GM23338 (cell line): ENCODE data around the gene PLA2G5. TPM values are rescaled to one million over a fixed set of nuclear protein-coding genes. Genes with fewer than 3 reads are reported as not detected.

ENCODE experiments used
- ATAC-seq: fragments of 200-7000 bp; cut with Tn5 transposase; 3 replicates; pipeline ENCODE4 v1.9.1; 2020
- DNase-seq: peaks from one replicate; pipeline ENCODE4 v3.0.0-alpha.2; 2015; ENCODE audit warnings: low spot score
- H2AFZ ChIP-seq: fragments of 200-600 bp; sonication (generic); 2 replicates; pipeline ENCODE4 v1.8.0; 2016; ENCODE audit warnings: antibody characterized with exemption, mild to moderate bottlenecking, moderate library complexity
- H3F3A ChIP-seq: fragments of 200-600 bp; sonication (generic); replicated peaks from 2 replicates; pipeline ENCODE4 v1.8.0; 2017; ENCODE audit warnings: antibody characterized with exemption, mixed run types, low read depth
- H3K27ac ChIP-seq: fragments of 200-600 bp; sonication (generic); 2 replicates; pipeline ENCODE4 v1.6.1; 2016; ENCODE audit warnings: low read depth
- H3K27me3 ChIP-seq: fragments of 200-600 bp; sonication (generic); 2 replicates; pipeline ENCODE4 v1.8.0; 2016; ENCODE audit warnings: mild to moderate bottlenecking, mixed run types, moderate library complexity; ENCODE audit not compliant: insufficient read depth
- H3K36me3 ChIP-seq: fragments of 200-600 bp; sonication (generic); 2 replicates; pipeline ENCODE4 v1.8.0; 2016; ENCODE audit warnings: mild to moderate bottlenecking; ENCODE audit not compliant: insufficient read depth
- H3K4me1 ChIP-seq: fragments of 200-600 bp; sonication (generic); 2 replicates; pipeline ENCODE4 v1.8.0; 2016; ENCODE audit warnings: mild to moderate bottlenecking, moderate library complexity; ENCODE audit not compliant: insufficient read depth
- H3K4me2 ChIP-seq: fragments of 200-600 bp; sonication (generic); 2 replicates; pipeline ENCODE4 v1.7.1; 2017; ENCODE audit warnings: mixed run types
- H3K4me3 ChIP-seq: fragments of 200-600 bp; sonication (generic); 2 replicates; pipeline ENCODE4 v1.6.1; 2016; ENCODE audit warnings: mixed run types
- H3K79me2 ChIP-seq: fragments of 200-600 bp; sonication (generic); replicated peaks from 2 replicates; pipeline ENCODE4 v1.8.0; 2017; ENCODE audit warnings: mild to moderate bottlenecking; ENCODE audit not compliant: insufficient read depth
- H3K9me2 ChIP-seq: fragments of 200-600 bp; sonication (generic); 2 replicates; pipeline ENCODE4 v1.8.0; 2017; ENCODE audit not compliant: insufficient read depth
- H4K20me1 ChIP-seq: fragments of 200-600 bp; sonication (generic); replicated peaks from 2 replicates; pipeline ENCODE4 v1.8.0; 2017; ENCODE audit warnings: mild to moderate bottlenecking; ENCODE audit not compliant: insufficient read depth
- H3K27ac Mint-ChIP-seq: 2 replicates; pipeline ENCODE4 v1.8.0; 2020; ENCODE audit warnings: inconsistent platforms, mild to moderate bottlenecking, moderate library complexity, mixed read lengths
- H3K27me3 Mint-ChIP-seq: 3 replicates; pipeline ENCODE4 v1.8.0; 2022; ENCODE audit warnings: low read depth, mild to moderate bottlenecking, moderate library complexity, mixed read lengths, inconsistent platforms; ENCODE audit not compliant: insufficient read depth, poor library complexity
- H3K36me3 Mint-ChIP-seq: 3 replicates; pipeline ENCODE4 v1.8.0; 2021; ENCODE audit warnings: low read depth, mild to moderate bottlenecking, inconsistent platforms, moderate library complexity, mixed read lengths
- H3K4me1 Mint-ChIP-seq: 3 replicates; pipeline ENCODE4 v1.8.0; 2020; ENCODE audit warnings: mild to moderate bottlenecking, inconsistent platforms, mixed read lengths
- H3K4me3 Mint-ChIP-seq: 3 replicates; pipeline ENCODE4 v1.8.0; 2021; ENCODE audit warnings: moderate library complexity, mild to moderate bottlenecking, inconsistent platforms, mixed read lengths
- H3K9me3 Mint-ChIP-seq: 3 replicates; pipeline ENCODE4 v1.8.0; 2020; ENCODE audit warnings: moderate library complexity, mild to moderate bottlenecking, inconsistent platforms, mixed read lengths
- CREB1 ChIP-seq: fragments of 250-450 bp; sonication (Bioruptor Pico); IDR thresholded peaks from 2 replicates; pipeline ENCODE4 v1.5.0; 2020; ENCODE audit warnings: low read depth, mild to moderate bottlenecking, moderate library complexity
- CTCF ChIP-seq, 2 experiments: fragments of 200-600 bp in 1 of 2; sonication (generic) in 1 of 2; conservative IDR thresholded peaks; 2 replicates each; pipeline versions ENCODE4 v1.5.1 to v1.6.1; 2016 to 2017; ENCODE audit warnings: antibody characterized with exemption in 2 of 2, low read depth in 2 of 2, mild to moderate bottlenecking in 2 of 2, moderate library complexity in 1 of 2
- ETS1 ChIP-seq: IDR thresholded peaks from 2 replicates; pipeline ENCODE4 v1.6.1; 2016; ENCODE audit warnings: antibody characterized with exemption
- EZH2 ChIP-seq: fragments of 200-600 bp; sonication (generic); IDR thresholded peaks from one replicate; pipeline ENCODE4 v1.8.0; 2017; ENCODE audit warnings: antibody characterized with exemption, mild to moderate bottlenecking, low read depth; ENCODE audit not compliant: unreplicated experiment
- EZH2phosphoT487 ChIP-seq: fragments of 200-600 bp; sonication (generic); IDR thresholded peaks from one replicate; pipeline ENCODE4 v1.8.1; 2018; ENCODE audit warnings: antibody characterized with exemption; ENCODE audit not compliant: unreplicated experiment
- JUNB ChIP-seq: IDR thresholded peaks from one replicate; pipeline ENCODE4 v1.6.1; 2016; ENCODE audit warnings: antibody characterized with exemption; ENCODE audit not compliant: unreplicated experiment
- NANOG ChIP-seq: IDR thresholded peaks from 2 replicates; pipeline ENCODE4 v1.6.1; 2016; ENCODE audit warnings: antibody characterized with exemption, borderline replicate concordance
- POLR2AphosphoS5 ChIP-seq: IDR thresholded peaks from 2 replicates; pipeline ENCODE4 v1.6.1; 2016; ENCODE audit warnings: antibody characterized with exemption, low read depth
- REST ChIP-seq: IDR thresholded peaks from one replicate; pipeline ENCODE4 v1.6.1; 2018; ENCODE audit warnings: antibody characterized with exemption; ENCODE audit not compliant: unreplicated experiment
- STAT1 ChIP-seq: IDR thresholded peaks from one replicate; pipeline ENCODE4 v1.6.1; 2016; ENCODE audit warnings: antibody characterized with exemption; ENCODE audit not compliant: unreplicated experiment
- ZNF114 ChIP-seq: fragments of 250-450 bp; sonication (Bioruptor Pico); IDR thresholded peaks from 2 replicates; pipeline ENCODE4 v1.5.0; 2020; ENCODE audit warnings: mild to moderate bottlenecking, moderate library complexity
- ZNF331 ChIP-seq: fragments of 250-450 bp; sonication (Bioruptor Pico); IDR thresholded peaks from 2 replicates; pipeline ENCODE4 v1.5.0; 2020; ENCODE audit warnings: low read depth, mild to moderate bottlenecking, moderate library complexity
- polyA plus RNA-seq: library from polyadenylated mRNA; unstranded; fragments of >200 nt; fragmentation: Nextera tagmentation; extraction: Ambion mirVana; gene quantifications from 2 replicates; pipeline ENCODE4 v1.2.1, GENCODE V29; 2016
- total RNA-seq: library from RNA; depleted of rRNA; stranded (reverse); fragments of >200 nt; shearing (Covaris generic); gene quantifications from 2 replicates; pipeline ENCODE4 v1.2.3, GENCODE V29; 2014
- TF ChIP-seq, protein P1 (sequence below): fragments of 250-450 bp; sonication (Bioruptor Pico); IDR thresholded peaks from 2 replicates; pipeline ENCODE4 v1.5.0; 2020; ENCODE audit warnings: mild to moderate bottlenecking, moderate library complexity

PLA2G5 gene
- total and polyA plus RNA-seq, 2 experiments from 2014 or later = not detected

- Histone ChIP-seq H3K4me2 (no peak overlapping the region), H4K20me1 (no peaks in the 10 kb centered on the region), H3K27ac (no peak overlapping the region), H3K27me3 (no peaks in the 10 kb centered on the region), H3K4me3 (no peak overlapping the region), H3K9me2 (no peaks in the 10 kb centered on the region; the same call in 1 of the 2 replicates), H3K36me3 (no peaks in the 10 kb centered on the region), H3F3A (no peaks in the 10 kb centered on the region), H3K79me2 (no peaks in the 10 kb centered on the region), H3K4me1 (no peaks in the 10 kb centered on the region), H2AFZ (no peak overlapping the region)
- peaks cover 8% of the 10 kb centered on the region for H3K4me1 Mint-ChIP-seq
- H3K9me3 Mint-ChIP-seq = 0 out of 3 replicates have a peak, but pooled peaks cover 3% of the 10 kb centered on the region
- H3K27ac Mint-ChIP-seq = no peak overlapping the region
- no peak for ATAC-seq
- no peak for TF ChIP-seq CTCF (conservative IDR thresholded peaks at IDR 0.05; ENCODE audit: low read depth in 2 of 2)
- TF ChIP-seq ZNF331 (CRISPR knock-in tag) = no peak
- TF ChIP-seq JUNB = no peak
- TF ChIP-seq, protein P1, sequence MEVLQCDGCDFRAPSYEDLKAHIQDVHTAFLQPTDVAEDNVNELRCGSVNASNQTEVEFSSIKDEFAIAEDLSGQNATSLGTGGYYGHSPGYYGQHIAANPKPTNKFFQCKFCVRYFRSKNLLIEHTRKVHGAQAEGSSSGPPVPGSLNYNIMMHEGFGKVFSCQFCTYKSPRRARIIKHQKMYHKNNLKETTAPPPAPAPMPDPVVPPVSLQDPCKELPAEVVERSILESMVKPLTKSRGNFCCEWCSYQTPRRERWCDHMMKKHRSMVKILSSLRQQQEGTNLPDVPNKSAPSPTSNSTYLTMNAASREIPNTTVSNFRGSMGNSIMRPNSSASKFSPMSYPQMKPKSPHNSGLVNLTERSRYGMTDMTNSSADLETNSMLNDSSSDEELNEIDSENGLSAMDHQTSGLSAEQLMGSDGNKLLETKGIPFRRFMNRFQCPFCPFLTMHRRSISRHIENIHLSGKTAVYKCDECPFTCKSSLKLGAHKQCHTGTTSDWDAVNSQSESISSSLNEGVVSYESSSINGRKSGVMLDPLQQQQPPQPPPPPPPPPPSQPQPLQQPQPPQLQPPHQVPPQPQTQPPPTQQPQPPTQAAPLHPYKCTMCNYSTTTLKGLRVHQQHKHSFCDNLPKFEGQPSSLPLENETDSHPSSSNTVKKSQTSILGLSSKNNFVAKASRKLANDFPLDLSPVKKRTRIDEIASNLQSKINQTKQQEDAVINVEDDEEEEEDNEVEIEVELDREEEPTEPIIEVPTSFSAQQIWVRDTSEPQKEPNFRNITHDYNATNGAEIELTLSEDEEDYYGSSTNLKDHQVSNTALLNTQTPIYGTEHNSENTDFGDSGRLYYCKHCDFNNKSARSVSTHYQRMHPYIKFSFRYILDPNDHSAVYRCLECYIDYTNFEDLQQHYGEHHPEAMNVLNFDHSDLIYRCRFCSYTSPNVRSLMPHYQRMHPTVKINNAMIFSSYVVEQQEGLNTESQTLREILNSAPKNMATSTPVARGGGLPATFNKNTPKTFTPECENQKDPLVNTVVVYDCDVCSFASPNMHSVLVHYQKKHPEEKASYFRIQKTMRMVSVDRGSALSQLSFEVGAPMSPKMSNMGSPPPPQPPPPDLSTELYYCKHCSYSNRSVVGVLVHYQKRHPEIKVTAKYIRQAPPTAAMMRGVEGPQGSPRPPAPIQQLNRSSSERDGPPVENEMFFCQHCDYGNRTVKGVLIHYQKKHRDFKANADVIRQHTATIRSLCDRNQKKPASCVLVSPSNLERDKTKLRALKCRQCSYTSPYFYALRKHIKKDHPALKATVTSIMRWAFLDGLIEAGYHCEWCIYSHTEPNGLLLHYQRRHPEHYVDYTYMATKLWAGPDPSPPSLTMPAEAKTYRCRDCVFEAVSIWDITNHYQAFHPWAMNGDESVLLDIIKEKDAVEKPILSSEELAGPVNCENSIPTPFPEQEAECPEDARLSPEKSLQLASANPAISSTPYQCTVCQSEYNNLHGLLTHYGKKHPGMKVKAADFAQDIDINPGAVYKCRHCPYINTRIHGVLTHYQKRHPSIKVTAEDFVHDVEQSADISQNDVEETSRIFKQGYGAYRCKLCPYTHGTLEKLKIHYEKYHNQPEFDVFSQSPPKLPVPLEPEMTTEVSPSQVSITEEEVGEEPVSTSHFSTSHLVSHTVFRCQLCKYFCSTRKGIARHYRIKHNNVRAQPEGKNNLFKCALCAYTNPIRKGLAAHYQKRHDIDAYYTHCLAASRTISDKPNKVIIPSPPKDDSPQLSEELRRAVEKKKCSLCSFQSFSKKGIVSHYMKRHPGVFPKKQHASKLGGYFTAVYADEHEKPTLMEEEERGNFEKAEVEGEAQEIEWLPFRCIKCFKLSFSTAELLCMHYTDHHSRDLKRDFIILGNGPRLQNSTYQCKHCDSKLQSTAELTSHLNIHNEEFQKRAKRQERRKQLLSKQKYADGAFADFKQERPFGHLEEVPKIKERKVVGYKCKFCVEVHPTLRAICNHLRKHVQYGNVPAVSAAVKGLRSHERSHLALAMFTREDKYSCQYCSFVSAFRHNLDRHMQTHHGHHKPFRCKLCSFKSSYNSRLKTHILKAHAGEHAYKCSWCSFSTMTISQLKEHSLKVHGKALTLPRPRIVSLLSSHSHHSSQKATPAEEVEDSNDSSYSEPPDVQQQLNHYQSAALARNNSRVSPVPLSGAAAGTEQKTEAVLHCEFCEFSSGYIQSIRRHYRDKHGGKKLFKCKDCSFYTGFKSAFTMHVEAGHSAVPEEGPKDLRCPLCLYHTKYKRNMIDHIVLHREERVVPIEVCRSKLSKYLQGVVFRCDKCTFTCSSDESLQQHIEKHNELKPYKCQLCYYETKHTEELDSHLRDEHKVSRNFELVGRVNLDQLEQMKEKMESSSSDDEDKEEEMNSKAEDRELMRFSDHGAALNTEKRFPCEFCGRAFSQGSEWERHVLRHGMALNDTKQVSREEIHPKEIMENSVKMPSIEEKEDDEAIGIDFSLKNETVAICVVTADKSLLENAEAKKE = no peak
- TF ChIP-seq NANOG = no peak
- no peak for TF ChIP-seq EZH2
- no peak for TF ChIP-seq CREB1 (CRISPR knock-in tag)
- TF ChIP-seq REST = no peak
- no peak for TF ChIP-seq STAT1
- TF ChIP-seq POLR2AphosphoS5 = no peak
- no peak for TF ChIP-seq ZNF114 (CRISPR knock-in tag)
- TF ChIP-seq ETS1 = no peak
- TF ChIP-seq EZH2phosphoT487 = no peak
- H3K4me3 Mint-ChIP-seq = no peak overlapping the region
- peaks cover 4% of the 10 kb centered on the region for H3K27me3 Mint-ChIP-seq
- no peaks in the 10 kb centered on the region for H3K36me3 Mint-ChIP-seq
- no peak for DNase-seq
These were observed 45.9 kb downstream of the PLA2G5 start for GRCh38 chr1:20115916-20116315.
